Endothelial cell of umbilical vein (primary cell): Measurements from ENCODE around the gene HMMR. TPM values are rescaled to one million over a fixed set of nuclear protein-coding genes. Genes with fewer than 3 reads are reported as not detected.

Source experiments
- BruUV-seq: library from RNA; stranded (reverse); fragments of 400-500 nt; replicated peaks from 2 replicates; lab custom pipeline; 2021; lab: Mats Ljungman, UMichigan
- CTCF ChIA-PET: fragments of 300-600, 350-600 bp; sonication (Branson Sonifier 250); formaldehyde crosslinking; loops from one replicate; lab custom pipeline; 2021; ENCODE audit warnings: antibody characterized with exemption, inconsistent platforms; lab: Charles Lee
- POLR2A ChIA-PET: fragments of 300-600, 350-600 bp; sonication (Branson Sonifier 250); formaldehyde crosslinking; loops from one replicate; lab custom pipeline; 2021; ENCODE audit warnings: antibody characterized with exemption, inconsistent platforms; lab: Charles Lee
- DNase-seq: peaks from one replicate; pipeline ENCODE4 v3.0.0-alpha.2; 2011; ENCODE audit warnings: low read depth, low spot score
- FAIRE-seq: peaks from 2 replicates; lab custom pipeline; 2011; peaks lifted over from hg19 to GRCh38; lab: Jason Lieb, UNC
- H2AFZ ChIP-seq: 2 replicates; pipeline ENCODE4 v1.6.0; 2012; ENCODE audit warnings: low read depth, low read length, control low read depth, inconsistent platforms
- H3K27ac ChIP-seq: 2 replicates; pipeline ENCODE4 v1.5.1; 2011; ENCODE audit warnings: low read depth, mild to moderate bottlenecking, control low read depth, low read length, moderate library complexity; ENCODE audit not compliant: insufficient read depth
- H3K27me3 ChIP-seq, 2 experiments: 2 replicates each; pipeline versions ENCODE4 v1.6.0 to v1.6.1; 2011; ENCODE audit warnings: low read length in 2 of 2, mixed read lengths in 1 of 2; ENCODE audit not compliant: control insufficient read depth in 2 of 2, insufficient read depth in 2 of 2
- H3K36me3 ChIP-seq, 2 experiments: 2 replicates in 1 of 2; 3 replicates in 1 of 2; pipeline ENCODE4 v1.5.1; 2011; ENCODE audit warnings: low read length in 2 of 2, mild to moderate bottlenecking in 1 of 2, moderate library complexity in 1 of 2; ENCODE audit not compliant: control insufficient read depth in 2 of 2, insufficient read depth in 2 of 2; ENCODE audit errors: extremely low read depth in 1 of 2
- H3K4me1 ChIP-seq: 3 replicates; pipeline ENCODE4 v1.5.1; 2011; ENCODE audit warnings: mild to moderate bottlenecking, low read length; ENCODE audit not compliant: control insufficient read depth, insufficient read depth; ENCODE audit errors: extremely low read depth
- H3K4me2 ChIP-seq: 2 replicates; pipeline ENCODE4 v1.6.1; 2011; ENCODE audit warnings: low read length, control low read depth, mixed read lengths; ENCODE audit not compliant: insufficient read depth
- H3K4me3 ChIP-seq, 3 experiments: fragments of 200-600 bp in 1 of 3; sonication (generic), shearing (Covaris generic) in 1 of 3; replicated peaks in 1 of 3; 2 replicates each; pipeline ENCODE4 v1.5.1; 2011 to 2016; ENCODE audit warnings: control low read depth in 3 of 3, low read length in 3 of 3, mild to moderate bottlenecking in 2 of 3, inconsistent platforms in 1 of 3, low read depth in 1 of 3, moderate library complexity in 1 of 3; ENCODE audit not compliant: insufficient read depth in 1 of 3
- H3K79me2 ChIP-seq: 2 replicates; pipeline ENCODE4 v1.6.0; 2012; ENCODE audit warnings: low read length, inconsistent platforms; ENCODE audit not compliant: control insufficient read depth, insufficient read depth
- H3K9ac ChIP-seq: replicated peaks from 2 replicates; pipeline ENCODE3; 2011; ENCODE audit warnings: low read length, control low read depth; ENCODE audit not compliant: insufficient read depth; ENCODE audit errors: extremely low read depth
- H3K9me1 ChIP-seq: replicated peaks from 3 replicates; pipeline ENCODE4 v1.6.0; 2011; ENCODE audit warnings: mild to moderate bottlenecking, low read length; ENCODE audit not compliant: control insufficient read depth, insufficient read depth; ENCODE audit errors: extremely low read depth
- H3K9me3 ChIP-seq: replicated peaks from 2 replicates; pipeline ENCODE4 v1.5.1; 2012; ENCODE audit warnings: low read length, inconsistent platforms; ENCODE audit not compliant: control insufficient read depth, insufficient read depth
- H4K20me1 ChIP-seq: replicated peaks from 2 replicates; pipeline ENCODE3; 2011; ENCODE audit warnings: mild to moderate bottlenecking, low read length; ENCODE audit not compliant: control insufficient read depth, insufficient read depth; ENCODE audit errors: extremely low read depth
- EZH2 ChIP-seq: IDR thresholded peaks from 2 replicates; pipeline ENCODE4 v1.6.1; 2012; ENCODE audit warnings: borderline replicate concordance, low read depth, mild to moderate bottlenecking, moderate library complexity, low read length, inconsistent platforms; ENCODE audit not compliant: severe bottlenecking
- FOS ChIP-seq: IDR thresholded peaks from 2 replicates; pipeline ENCODE4 v1.6.1; 2011; ENCODE audit warnings: mild to moderate bottlenecking, low read length, moderate library complexity, borderline replicate concordance; ENCODE audit not compliant: insufficient read depth
- GATA2 ChIP-seq: IDR thresholded peaks from 2 replicates; pipeline ENCODE4 v1.7.0; 2011; ENCODE audit warnings: low read depth, mild to moderate bottlenecking, moderate library complexity, mixed read lengths, low read length; ENCODE audit not compliant: insufficient read length, insufficient read depth
- JUN ChIP-seq: IDR thresholded peaks from 2 replicates; pipeline ENCODE4 v1.6.1; 2011; ENCODE audit warnings: borderline replicate concordance, low read depth; ENCODE audit not compliant: insufficient read length, insufficient read depth
- MYC ChIP-seq: IDR thresholded peaks from one replicate; pipeline ENCODE4 v1.6.1; 2011; ENCODE audit warnings: mild to moderate bottlenecking, low read depth, low read length
- POLR2A ChIP-seq: IDR thresholded peaks from 2 replicates; pipeline ENCODE4 v1.6.1; 2012; ENCODE audit warnings: low read depth, mild to moderate bottlenecking, control low read depth, low read length
- POLR2AphosphoS5 ChIP-seq: IDR thresholded peaks from 2 replicates; pipeline ENCODE4 v1.6.1; 2012; ENCODE audit warnings: low read depth, mild to moderate bottlenecking, control low read depth, low read length, moderate library complexity; ENCODE audit not compliant: insufficient read depth
- dilution Hi-C: fragments of 300-500 bp; cut with MboI; formaldehyde crosslinking; loops from one replicate; pipeline ENCODE4 v1.15.0; 2019; ENCODE audit warnings: low sequenced_read_pairs; ENCODE audit not compliant: extremely low pct_ligation_motif_present
- intact Hi-C: fragments of 100-400 bp; cut with micrococcal nuclease; formaldehyde crosslinking; loops from one replicate; pipeline ENCODE4 v1.10.0; 2022
- polyA plus RNA-seq, 4 experiments: library from polyadenylated mRNA; depleted of rRNA in 3 of 4; stranded (reverse) in 3 of 4; unstranded in 1 of 4; fragments of >200 nt; gene quantifications; 2 replicates each; pipeline versions ENCODE4 v1.2.1 to v1.2.3, GENCODE V29; 2011 to 2012; ENCODE audit warnings: missing spikeins in 1 of 4
- total RNA-seq: library from RNA; stranded (reverse); gene quantifications from 2 replicates; pipeline ENCODE4 v1.2.3, GENCODE V29; 2021
- TF ChIP-seq, protein P1 (sequence below): IDR thresholded peaks from 2 replicates; pipeline ENCODE4 v1.6.1; 2011; ENCODE audit not compliant: insufficient read depth, insufficient read length
- TF ChIP-seq, protein P2 (sequence below), 2 donors: IDR thresholded peaks; 1 replicate in 1 of 2; 2 replicates in 1 of 2; pipeline ENCODE4 v1.5.1; 2011; ENCODE audit warnings: low read length in 2 of 2, mild to moderate bottlenecking in 2 of 2, moderate library complexity in 2 of 2, control low read depth in 1 of 2, inconsistent platforms in 1 of 2, low read depth in 1 of 2; ENCODE audit not compliant: insufficient read depth in 1 of 2; ENCODE audit errors: extremely low read depth in 1 of 2

Gene HMMR
- total and polyA plus RNA-seq, 2 donors (not counting 3 experiments of a cell fraction or from before 2014, with no cell fraction given), result 5.5 to 31.0 TPM

DNA sequence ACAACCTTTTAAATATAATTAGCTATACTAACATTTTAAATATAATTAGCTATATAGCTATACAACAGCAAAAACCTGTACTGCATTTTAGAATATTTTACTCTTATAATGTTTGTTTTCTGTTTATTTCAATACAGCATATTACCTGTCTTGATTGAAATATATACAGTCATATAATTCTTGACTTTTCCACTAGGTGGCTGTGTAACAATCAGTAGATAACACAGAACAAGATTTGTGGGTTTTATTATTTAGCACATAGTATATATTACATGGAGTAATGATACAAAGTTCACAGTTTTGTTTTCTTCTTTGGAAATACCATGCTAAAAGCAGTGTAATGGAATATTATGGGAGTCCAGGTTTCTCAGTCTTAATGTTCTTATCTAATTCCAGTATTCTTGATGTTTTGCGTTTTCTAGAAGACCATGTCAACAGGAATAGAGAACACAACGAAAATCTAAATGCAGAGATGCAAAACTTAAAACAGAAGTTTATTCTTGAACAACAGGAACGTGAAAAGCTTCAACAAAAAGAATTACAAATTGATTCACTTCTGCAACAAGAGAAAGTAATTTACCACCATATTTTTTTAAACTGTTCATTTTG is 13.3 kb downstream of the HMMR start:
- Histone ChIP-seq H3K9me1 (no peaks in the 10 kb centered on the region), H3K27ac (no peak overlapping the region), H3K9me3 (no peaks in the 10 kb centered on the region), H2AFZ (no peak overlapping the region), H3K9ac (no peak overlapping the region), H3K79me2 (no peaks in the 10 kb centered on the region), H3K4me3 (no peak overlapping the region), H3K36me3 (peaks cover 3 to 5% of the 10 kb centered on the region in 2 experiments), H4K20me1 (no peaks in the 10 kb centered on the region), H3K4me1 (peaks cover 7% of the 10 kb centered on the region), H3K4me2 (no peak overlapping the region), H3K27me3 (no peaks in the 10 kb centered on the region)
- CTCF ChIA-PET, result interaction anchor here (1.0 to 1.5 kb wide), 4 partner anchors 10 to 37 kb away, joined by 3 to 7 read pairs (median 4); partner anchors contain the start of genes HMMR and NUDCD2
- BruUV-seq, result no TSS peak
- FAIRE-seq (no peak), DNase-seq (peak; percentile 18)
- TF ChIP-seq, protein P1, sequence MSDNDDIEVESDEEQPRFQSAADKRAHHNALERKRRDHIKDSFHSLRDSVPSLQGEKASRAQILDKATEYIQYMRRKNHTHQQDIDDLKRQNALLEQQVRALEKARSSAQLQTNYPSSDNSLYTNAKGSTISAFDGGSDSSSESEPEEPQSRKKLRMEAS, result no peak
- TF ChIP-seq FOS, result no peak
- no peak for TF ChIP-seq MYC
- TF ChIP-seq GATA2, result no peak
- TF ChIP-seq JUN, result no peak
- TF ChIP-seq, protein P2, sequence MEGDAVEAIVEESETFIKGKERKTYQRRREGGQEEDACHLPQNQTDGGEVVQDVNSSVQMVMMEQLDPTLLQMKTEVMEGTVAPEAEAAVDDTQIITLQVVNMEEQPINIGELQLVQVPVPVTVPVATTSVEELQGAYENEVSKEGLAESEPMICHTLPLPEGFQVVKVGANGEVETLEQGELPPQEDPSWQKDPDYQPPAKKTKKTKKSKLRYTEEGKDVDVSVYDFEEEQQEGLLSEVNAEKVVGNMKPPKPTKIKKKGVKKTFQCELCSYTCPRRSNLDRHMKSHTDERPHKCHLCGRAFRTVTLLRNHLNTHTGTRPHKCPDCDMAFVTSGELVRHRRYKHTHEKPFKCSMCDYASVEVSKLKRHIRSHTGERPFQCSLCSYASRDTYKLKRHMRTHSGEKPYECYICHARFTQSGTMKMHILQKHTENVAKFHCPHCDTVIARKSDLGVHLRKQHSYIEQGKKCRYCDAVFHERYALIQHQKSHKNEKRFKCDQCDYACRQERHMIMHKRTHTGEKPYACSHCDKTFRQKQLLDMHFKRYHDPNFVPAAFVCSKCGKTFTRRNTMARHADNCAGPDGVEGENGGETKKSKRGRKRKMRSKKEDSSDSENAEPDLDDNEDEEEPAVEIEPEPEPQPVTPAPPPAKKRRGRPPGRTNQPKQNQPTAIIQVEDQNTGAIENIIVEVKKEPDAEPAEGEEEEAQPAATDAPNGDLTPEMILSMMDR (IDR thresholded peaks at IDR 0.05; ENCODE audit: extremely low read depth in 1 of 2, insufficient read depth in 1 of 2, low read depth in 1 of 2, low read length in 2 of 2), result no peak
- no peak for TF ChIP-seq POLR2AphosphoS5
- no peak for TF ChIP-seq POLR2A
- TF ChIP-seq EZH2, result no peak
- dilution Hi-C loops (no loop called here), intact Hi-C loops (loop anchor here (1.0 to 10.0 kb wide), 2 partner anchors 30 to 1031 kb away; no protein-coding TSS in a partner anchor)
- POLR2A ChIA-PET, result no interaction called here
